Left lobe of liver (tissue), 2 donors: ENCODE measurements around the gene ACADS. TPM values are rescaled to one million over a fixed set of nuclear protein-coding genes. Genes with fewer than 3 reads are reported as not detected.
A peak's percentile ranks its signal among the peaks of the same experiment; 100 is the strongest.

Source experiments
- ATAC-seq: fragments of 200-7000 bp; cut with Tn5 transposase; one replicate; pipeline ENCODE4 v1.9.1; 2020; ENCODE audit warnings: mild to moderate bottlenecking, moderate library complexity
- DNase-seq: peaks from one replicate; pipeline ENCODE4 v3.0.0-alpha.2; 2020; ENCODE audit warnings: low spot score
- total RNA-seq: library from RNA; stranded (reverse); gene quantifications from one replicate; pipeline ENCODE4 v1.2.1, GENCODE V29; 2021
- donor health status: DM: no; HTN: no; CAD: no; lungs with moderate emphysema.
- donor health status: DM: no; HTN: yes; CAD: no.

ACADS gene
- total RNA-seq, 1 donor from 2014 or later: 198 TPM

GRCh38 chr12:120783197-120783596, 57.6 kb downstream of the ACADS start:
- ATAC-seq: peak; percentile 16

GRCh38 chr12:120784804-120785203, 59.2 kb downstream of the ACADS start:
- DNase-seq (no peak), ATAC-seq (no peak)

More at GRCh38 chr12:120783197-120783596, 57.6 kb downstream of the ACADS start:
- DNase-seq: no peak

DNA sequence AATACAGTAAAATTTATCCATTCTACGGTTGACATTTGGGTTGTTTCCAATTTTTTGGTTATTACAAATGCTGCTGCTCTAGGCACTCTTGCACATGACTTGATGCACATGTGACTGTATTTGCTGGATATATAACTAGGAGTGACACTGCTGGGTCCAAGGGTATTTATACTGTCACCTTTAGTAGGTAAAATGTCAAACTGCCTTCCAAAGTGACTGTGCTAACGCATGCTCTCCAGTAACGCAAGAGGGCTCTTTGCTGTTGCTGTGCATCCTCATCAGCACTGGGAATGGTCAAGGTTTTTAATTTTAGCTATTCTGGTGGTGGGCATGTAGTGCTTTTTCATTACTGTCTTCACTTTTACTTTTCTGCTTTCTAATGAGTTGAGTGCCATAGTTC, 62.3 kb downstream of the ACADS start:
- DNase-seq (no peak), ATAC-seq (no peak)

Other genes with a start within 250 kb of the ACADS start
- gene DYNLL1, start 229.7 kb upstream of the ACADS start, total RNA-seq: 95.7 TPM
- gene COQ5, start 196.7 kb upstream of the ACADS start, total RNA-seq: 32.1 TPM
- 113 TPM for gene RNF10, start 191.5 kb upstream of the ACADS start, total RNA-seq
- gene POP5, start 144.4 kb upstream of the ACADS start, total RNA-seq: 24.1 TPM
- 0.10 TPM for gene CABP1, start 85.2 kb upstream of the ACADS start, total RNA-seq
- 194 TPM for gene MLEC, start 38.7 kb upstream of the ACADS start, total RNA-seq
- 10.7 TPM for gene UNC119B, start 15.4 kb upstream of the ACADS start, total RNA-seq
- gene SPPL3, start 178.5 kb downstream of the ACADS start, total RNA-seq: 17.5 TPM